Measurements from ENCODE around the gene PROB1. TPM values are rescaled to one million over a fixed set of nuclear protein-coding genes. Genes with fewer than 3 reads are reported as not detected.
"Not testable (repeated sequence)": the region's sequence is repeated elsewhere in the genome, so short reads cannot be mapped to it uniquely, and the experiment has no call there.

Gene PROB1
- total RNA-seq, 1 experiment from 2014 or later = 0.53 TPM

DNA sequence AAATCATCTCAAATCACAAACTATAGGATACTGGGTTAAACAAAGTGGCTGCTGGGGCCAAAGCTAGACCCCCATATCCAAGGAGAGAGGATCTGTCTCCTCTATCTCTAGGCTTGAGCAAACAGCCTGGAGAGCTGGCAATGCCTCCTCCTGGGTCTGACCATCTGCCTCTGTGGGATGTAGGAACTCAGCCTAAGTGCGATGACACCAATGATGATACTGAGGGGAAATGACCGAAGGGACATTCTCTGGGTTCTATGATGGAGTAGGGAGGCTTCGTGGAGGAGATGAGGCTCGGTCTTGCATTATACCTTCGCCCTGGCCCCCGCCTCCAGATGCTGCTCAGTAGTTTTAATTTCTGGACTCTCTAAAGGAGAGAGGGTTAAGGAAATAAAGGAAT, 18.2 kb upstream of the PROB1 start:
- DNase-seq (ENCODE audit: low spot score) = no peak

DNA sequence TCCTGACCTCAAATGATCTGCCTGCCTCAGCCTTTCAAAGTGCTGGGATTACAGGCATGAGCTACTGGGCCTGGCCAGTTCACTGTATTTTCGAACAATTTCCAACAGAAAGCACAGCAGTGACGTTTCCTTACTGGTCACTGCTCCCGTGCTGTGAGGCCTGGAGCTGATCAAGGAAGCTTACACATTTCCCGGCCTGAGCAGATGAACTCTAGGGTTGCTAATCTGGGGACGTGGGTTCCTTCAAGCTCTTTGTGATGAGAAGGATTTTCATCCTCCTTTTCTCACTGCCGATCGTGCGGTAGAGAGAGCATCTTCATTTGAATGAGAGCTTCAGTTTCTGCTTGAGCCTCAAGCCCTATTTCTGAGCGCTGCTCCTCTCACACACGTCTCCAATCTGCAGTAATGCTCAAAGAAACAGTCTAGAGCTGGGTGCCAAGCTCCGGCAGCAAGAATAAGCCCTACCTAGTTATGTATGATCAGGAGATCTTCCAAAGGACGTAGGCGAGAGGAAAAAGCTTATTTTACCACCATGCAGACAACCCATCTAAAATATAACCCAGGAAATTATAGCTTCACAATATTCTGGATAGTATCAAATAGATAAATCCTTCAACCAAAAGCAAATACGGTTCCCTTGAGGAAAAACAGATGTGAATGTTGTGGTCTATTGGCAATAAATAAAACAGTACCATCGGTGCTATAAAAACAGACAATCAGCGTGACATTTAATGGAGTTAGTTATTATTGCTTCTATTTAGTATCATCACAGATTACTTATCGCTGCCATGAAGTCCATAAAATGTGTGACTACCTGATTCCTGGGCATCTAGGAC, 16.3 kb upstream of the PROB1 start:
- DNase-seq (ENCODE audit: low spot score) = no peak

DNA sequence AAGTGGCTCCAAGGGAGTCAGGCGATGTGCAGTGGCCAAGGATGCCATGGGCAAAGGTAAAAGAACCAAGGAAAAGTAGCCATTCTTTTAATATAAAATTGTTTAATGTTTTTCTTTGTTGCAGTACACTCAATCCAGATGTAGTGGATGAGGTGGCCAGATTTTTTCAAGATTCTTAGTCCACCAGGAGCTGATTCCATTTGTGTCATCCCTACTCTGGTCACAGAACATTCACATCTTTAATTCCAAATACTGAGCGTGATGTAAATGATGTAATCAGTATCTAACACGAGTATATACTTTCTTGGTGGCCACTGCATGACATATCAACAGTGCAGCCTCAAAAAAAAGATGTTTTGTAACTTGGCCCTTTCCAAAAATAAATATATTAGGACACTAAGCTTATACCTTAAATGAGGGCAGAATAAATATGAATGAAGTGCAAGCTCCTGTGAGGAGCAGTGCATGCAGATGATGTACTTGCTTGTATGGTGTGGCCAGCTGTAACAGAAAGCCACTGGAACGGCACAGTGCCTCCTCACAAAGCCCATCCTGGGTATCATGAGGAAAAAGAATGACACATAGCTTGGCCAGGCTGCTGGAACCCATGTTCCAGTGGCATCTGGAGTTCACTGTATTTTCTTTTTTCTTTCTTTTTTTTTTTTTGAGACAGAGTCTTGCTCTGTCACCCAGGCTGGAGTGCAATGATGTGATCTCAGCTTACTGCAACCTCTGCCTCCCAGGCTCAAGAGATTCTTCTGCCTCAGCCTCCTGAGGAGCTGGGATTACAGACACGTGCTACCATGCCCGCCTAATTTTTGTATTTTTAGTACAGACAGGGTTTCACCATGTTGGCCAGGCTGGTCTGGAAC, 15.5 kb upstream of the PROB1 start:
- no peak for DNase-seq (ENCODE audit: low spot score)

DNA sequence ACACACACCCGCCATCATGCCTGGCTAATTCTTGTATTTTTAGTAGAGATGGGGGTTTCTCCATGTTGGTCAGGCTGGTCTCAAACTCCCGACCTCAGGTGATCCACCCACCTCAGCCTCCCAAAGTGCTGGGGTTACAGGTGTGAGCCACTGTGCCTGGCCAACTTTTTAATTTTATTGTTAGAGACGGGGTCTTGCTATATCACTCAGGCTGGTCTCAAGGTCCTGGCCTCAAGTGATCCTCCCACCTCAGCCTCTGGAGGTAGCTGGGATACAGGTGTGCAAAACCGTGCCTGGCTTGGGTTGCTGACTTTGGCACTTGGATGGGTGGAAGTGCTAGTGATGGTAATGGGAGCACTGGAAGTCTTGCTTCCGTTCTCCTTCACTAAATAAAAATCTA, 14.2 kb upstream of the PROB1 start:
- not testable (repeated sequence) for DNase-seq (ENCODE audit: low spot score)

DNA sequence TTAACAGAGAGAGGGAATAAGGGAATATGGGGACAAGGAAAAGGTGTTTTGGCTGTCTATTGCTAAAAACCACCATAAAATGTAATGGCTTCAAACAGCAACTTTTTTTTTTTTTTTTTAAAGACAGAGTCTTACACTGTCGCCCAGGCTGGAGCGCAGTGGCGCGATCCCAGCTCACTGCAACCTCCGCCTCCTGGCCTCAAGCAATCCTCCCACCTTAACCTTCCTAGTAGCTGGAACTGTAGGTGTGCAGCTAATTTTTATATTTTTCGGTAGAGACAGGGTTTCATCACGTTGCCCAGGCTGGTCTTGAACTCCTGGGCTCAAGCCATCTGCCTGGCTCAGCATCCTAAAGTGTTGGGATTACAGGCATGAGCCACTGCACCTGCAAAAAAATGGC, 13.3 kb upstream of the PROB1 start:
- no peak for DNase-seq (ENCODE audit: low spot score)

DNA sequence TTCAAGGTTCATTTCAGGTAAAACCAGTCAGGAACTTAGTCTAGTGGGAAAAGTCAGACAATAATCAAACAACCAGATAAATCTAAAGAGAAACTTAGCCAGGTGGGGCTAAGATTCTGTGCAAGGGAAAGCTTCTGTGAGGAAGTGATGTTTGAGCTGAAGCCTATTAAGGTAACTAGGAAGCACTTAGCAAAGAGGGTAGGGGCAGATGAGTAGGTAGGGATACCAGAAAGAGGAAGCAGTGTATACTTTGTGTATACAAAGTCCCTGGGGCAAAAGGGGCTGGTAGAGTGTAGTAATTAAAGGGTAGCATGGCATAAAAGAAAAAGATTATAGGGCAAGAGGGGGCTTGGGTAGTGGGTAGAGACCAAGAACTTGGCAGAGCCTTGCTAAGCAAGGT, 12.6 kb upstream of the PROB1 start:
- no peak for DNase-seq (ENCODE audit: low spot score)

DNA sequence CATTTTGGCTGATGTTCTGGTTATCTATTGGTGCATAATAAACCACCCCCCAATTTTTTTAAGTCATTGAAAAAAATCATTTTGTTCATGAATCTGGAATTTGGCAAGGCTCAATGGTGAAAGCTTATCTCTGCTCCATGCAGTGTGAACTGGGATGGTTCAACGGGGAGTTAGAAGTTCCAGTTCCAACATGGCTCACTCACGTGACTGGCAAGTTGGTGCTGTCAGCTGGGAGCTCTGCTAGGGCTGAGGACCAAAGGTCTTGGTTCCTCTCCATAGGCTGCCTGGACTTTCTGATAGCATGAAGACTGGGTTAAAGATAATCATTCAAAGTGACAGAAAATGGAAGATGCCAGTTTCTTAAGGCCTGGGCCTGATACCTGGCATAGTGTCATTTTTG, 12.1 kb upstream of the PROB1 start:
- DNase-seq (ENCODE audit: low spot score) = no peak

DNA sequence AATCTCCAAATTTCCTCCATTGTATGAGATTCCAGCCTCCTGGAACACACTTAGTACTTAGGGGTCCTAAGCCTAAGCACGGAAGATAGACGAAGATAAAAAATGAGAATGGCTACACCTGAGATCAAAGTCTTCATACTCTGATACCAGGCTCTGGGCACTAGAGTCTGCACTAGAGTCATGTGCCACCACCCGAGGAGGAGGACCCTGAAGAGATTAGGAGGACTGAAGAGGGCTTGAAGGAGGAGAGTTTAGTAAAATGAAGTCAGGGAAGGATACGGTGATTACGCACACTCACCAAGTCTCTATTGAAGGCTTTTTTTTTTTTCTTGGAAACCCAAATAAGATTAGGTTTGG, 9.6 kb upstream of the PROB1 start:
- DNase-seq (ENCODE audit: low spot score) = no peak

DNA sequence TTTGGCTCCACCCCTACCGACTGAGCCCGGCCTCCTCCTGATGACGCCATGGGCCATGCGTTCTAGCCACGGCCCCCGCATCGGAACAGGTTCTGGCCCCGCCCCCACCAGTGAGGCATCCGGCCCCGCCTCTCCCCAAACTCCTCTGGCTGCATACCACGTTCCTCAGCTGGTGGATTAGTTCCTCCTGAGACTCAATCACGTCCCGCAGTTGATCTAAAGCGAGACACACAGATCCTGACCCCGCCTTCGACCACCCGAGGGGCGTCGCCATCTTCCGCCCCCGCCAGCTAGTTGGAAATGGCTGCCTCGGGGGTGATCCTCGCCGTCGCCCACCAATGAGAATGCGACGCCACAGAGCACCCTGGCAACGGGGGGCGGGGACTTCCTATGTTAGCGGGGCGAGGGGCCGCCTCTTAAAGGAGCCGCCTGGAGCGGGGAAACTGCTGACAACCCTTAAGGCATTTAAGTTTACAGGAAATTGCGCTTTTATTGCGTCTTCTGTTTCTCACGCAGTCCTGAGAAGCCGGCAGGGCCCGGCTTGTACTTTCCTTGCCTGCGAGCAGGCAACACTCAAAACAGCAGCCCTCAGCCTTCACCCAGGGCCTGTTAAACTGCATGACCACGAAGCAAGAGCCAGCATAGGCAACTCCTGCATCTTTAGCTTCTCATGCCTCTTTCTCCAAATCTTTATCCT, 9.0 kb upstream of the PROB1 start, which contains the start of gene SPATA24:
Gene SPATA24 (minus strand): TSS at position 303 of the 697 bp plus-strand sequence. CDS start 29 bp downstream, at position 274.
- peak; percentile 97 for DNase-seq (ENCODE audit: low spot score)

DNA sequence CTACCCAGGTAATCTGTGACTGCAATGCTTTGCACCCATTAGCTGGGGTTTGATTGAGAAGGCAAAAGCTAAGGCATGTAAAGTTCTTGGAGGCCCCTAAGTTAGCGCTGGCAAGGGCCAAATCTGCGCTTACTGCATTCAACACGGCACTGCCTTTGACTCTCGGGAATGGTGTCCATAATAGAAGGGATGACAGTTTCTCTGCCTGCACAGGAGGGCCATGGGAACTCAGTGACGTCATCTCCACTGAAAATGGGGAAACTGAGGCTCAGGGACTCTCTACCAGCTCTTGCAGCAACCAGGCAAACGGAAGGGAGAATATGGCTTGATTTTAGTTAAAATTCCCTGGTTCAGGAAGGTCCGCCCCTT, 8.5 kb upstream of the PROB1 start:
- no peak for DNase-seq (ENCODE audit: low spot score)

DNA sequence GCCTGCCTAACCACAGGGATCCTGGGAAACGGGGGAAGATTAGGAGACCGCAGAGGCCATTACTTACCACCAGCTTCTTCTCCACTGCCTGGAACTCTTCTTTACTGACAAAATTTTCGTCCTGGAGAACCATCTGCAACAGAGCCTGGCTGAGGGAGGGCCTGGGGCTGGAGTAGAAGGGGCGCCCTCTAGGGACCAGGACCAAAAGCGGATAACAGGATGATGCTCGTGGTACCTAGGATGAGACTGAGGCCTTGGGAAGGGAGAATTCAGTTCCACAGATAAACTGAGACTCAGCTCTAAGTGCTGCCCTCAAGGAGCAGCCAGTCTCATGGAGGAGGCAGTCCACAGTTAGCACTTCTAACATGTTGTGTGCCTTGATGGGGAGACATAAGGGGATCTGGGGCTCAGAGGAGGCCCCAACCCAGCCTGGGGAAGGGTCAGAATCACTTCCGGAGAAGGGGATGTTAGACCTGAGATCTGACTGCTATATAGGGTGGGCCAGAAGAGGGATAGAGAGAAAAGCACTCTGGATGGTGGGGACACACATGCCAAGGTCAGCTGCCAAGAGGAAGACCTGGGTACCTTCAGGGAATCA, 7.8 kb upstream of the PROB1 start:
- no peak for DNase-seq (ENCODE audit: low spot score)

DNA sequence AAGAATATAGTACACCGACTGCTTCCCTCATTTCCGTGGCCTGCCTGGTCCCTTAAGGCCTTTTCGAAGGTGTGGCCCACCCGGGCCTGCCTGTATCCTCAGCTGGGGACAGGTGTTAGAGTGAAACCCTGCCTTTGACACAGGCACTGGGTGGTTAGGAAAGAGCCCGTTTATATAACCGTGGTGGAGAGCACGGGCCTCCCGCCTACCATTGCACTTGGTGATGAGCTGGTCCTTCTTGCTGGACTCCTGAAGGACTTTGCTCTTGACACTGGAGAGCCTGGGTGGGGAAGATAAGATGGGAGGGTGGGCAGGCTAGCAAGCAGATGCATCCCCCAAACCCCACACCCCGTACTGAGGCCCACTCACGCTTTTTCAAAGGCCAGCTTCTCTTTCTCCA, 6.6 kb upstream of the PROB1 start:
- no peak for DNase-seq (ENCODE audit: low spot score)

DNA sequence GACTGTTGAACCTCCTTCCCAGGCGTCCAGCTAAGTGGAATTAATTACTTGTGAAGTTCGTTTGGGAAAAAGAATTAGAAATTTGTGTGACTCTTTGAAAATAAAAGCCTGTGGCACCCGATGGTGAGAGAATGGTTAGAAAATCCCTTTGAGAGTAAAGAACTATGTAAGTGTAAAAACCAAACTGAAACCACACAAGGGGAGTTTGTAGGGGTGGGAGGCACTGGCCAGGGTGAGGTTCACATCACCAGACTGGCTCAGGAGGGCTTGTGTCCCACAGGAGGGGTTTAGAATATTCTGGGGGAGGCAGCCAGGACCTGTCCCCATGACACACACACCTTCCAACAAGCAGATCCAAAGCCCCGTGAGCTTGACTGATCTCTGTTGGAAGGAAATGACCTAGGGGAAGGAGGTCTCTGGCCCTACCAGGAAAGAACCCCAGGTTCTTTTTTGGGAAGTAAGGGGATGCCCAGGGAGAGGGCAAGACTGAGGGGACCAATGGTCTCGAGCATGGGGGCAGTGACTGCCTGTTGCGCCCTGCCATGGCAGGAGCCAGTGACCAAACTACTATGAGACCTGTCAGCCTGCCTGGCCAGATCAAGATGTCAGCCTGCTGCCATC, 4.7 kb upstream of the PROB1 start:
- DNase-seq (ENCODE audit: low spot score) = no peak

DNA sequence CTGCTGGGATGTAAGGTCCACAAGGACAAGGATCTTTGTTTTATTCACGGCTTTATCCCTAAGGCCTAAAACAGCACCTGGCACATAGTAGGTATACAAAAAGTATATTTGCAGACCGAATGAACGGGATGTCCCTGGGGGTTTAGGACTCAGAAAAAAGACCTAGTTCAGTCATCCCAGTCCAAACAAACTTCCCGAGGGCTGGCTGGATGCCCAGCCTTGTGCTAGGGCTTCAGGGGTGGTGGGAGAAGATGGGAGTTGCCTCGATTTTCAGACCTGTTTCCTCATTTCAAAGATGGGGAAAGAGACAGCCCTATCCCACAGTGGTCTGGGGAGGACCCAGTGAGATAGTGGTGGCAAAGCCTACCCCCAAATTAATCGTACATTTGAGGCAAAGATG, 3.0 kb upstream of the PROB1 start:
- no peak for DNase-seq (ENCODE audit: low spot score)

DNA sequence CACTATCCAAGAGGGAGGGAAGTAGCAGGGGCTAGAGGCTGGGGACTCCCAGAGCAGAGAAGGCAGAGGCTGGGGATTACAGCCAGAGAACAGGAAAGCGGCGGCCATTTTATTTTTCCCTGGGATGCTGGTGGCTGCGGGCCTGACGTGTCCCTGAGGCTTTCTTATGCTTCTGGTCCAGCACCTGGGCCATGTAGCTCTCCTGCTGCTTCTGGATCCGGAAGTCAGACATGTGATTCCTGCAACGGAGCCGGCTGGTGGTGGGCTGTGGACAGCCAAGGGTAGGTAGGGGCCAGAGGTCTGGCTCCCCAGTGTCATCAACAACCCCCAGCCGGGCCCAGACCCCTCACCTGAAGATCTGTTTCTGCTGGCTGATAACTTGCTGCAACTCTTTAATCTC, 1.8 kb upstream of the PROB1 start:
- DNase-seq (ENCODE audit: low spot score) = no peak

DNA sequence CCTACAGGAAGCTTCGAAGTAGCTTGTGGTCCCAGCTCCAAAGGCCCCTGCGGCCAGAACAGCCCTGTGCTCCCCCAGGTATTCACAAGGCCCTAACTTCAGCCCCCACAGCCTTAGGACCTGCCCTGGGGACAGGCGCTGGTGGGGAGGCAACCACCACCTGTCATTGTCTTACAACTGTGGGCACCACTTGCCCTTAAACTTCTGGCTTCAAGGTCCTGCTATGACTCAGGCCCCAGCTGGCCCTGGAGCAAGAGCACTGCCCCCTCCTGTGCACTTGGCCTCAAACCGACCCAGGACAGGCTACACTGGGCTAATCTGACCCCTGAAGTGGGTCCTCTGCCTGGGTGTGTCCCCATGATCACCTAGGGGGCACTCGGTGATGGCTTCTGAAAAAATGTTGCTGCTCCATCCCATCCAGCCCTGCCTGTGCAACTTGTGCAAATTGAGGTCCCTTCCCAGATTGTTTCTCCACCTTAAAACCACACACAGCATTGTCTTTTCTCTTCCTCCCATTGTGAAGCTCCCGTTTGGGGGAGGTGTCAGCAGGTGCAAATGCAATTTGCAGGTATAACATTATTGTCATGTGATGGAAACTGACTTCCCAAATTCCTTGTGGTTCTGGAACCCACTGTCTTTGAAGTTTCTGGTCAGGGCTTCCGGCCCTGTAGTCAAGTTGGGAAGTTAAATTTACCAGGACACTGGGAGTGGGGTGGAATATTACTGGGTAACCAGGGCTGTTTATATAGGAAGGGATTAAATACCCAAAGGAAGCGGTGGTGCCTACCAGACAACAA, 1.1 kb upstream of the PROB1 start:
- DNase-seq (ENCODE audit: low spot score) = peak; percentile 39

DNA sequence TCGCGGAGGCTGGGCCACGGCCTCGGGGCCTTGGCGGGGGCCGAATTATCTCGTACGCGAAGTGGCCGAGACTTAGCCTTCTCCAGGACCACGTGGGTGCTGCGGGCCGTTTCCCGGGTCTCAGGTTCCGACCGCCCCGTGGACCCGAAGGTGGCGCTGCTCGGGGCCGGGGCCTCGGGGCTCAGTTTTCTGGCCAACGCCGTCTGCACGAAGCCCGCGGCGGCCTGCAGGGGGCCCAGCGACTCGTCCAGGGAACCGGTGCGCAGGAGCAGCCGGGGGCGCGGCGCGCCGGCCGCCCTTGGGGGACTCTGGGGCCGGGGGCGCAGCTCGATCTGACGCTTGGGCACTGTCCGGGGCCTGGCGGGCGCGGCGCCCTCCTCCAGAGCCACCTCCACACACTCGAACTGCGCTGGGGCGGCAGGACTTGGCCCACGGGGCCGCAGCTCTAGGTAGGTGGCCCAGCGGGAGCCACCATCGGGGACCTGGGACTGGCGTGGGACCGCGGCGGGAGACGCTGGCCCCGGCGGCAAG, 716 bp downstream of the PROB1 start:
- no peak for DNase-seq (ENCODE audit: low spot score)

DNA sequence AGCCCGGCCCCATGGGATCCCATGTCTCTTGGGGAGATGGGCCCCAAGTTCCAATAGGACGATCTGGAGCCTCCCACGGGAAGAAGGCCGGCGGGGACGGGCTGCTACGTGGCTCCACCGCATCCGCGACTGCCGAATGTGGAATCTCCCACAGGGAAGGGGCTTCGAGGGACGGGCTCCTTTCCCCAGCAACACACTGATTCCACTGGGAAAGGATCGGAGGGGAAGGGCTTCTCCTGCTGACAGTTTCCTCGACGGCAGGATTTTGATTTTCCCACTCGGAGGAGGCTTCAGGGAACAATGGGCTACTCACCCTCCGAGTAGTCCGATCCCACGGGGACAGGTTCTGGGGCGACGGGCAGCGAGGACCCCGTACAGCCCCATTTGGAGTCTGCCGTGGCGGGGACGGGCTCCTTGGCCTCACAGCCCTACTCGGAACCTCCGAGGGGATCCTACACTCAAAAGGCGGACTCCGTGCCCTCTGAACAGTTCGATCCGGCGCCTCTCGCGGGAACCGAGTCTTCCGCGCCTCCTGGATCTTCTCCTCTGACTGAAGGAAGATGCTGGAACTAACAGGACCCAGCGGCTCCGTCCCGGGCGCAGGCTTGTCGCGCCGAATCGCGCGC, 1.3 kb downstream of the PROB1 start:
- DNase-seq (ENCODE audit: low spot score) = no peak

DNA sequence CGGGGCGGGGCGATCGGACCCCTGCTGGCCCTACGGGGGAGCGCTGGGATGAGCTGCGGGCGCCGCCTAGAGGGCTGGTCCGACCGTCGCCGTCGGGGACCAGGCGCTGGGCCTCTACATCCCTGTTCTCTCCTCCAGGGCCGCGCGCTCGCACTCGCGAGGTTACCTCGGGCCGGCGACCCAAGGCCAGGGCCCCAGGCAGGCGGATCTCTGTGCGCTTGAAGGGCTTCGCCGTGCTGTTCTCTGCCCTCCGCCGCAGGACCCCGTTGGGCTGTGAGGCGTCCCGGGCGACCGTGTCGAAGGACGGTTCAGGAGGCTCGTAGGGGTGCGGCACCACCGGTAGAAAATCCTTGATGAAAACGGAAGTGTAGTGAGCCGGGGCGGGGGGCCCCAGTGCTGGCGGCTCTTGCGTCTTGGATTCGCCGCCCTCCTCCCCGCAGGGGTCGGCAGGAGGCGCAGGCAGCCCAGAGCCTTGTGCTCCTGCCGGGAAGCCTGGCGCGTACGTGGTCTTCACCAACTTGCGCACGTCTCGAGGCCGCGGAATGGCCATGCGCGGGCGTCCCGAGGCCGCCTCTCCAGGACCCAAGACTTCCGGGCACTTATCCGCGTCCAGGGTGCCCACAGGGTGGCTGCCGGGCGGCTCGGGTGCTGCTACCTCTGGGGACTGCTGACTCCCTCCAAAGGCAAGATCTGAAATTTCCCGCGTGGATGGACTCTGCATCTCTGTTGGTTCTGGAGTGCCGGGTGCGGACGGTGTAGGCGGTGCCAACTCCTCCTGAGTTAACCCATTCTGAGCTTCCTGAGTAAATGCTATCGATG, 2.0 kb downstream of the PROB1 start:
- DNase-seq (ENCODE audit: low spot score) = no peak
